ENCODE measurements around the gene FPR2.

FPR2 gene, protein sequence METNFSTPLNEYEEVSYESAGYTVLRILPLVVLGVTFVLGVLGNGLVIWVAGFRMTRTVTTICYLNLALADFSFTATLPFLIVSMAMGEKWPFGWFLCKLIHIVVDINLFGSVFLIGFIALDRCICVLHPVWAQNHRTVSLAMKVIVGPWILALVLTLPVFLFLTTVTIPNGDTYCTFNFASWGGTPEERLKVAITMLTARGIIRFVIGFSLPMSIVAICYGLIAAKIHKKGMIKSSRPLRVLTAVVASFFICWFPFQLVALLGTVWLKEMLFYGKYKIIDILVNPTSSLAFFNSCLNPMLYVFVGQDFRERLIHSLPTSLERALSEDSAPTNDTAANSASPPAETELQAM

DNA sequence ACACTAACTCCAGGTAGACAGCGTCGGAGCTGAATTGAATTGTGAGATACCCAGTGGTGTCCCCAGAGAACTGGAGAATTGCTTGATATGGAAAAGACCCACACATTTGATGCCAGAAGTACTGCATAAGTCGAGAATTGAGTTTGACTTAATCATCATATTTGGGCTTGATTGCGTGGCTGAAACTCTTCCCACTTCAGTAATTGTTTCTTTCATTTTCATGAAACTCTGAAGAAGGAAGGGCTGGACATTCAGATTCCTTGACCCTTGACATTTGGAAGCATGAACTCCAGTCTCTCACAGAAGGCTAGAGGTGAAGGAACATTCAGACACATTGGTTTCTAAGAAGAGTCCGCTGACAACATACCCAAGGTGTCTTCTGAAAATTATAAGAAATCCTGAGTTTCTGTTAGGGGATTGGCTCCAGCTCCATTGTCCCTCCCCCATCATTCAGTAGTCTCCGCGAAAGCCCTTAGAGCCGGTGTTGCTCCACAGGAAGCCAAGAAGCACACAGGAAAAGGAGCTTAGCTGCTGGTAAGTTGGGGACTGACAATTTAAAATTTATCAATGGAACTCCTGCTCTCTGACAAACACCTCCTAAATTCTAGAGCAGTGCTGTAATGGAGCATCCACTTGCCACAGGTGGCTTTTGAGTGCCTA, at the start of gene FPR2:
TSS of gene FPR2 (plus strand) at position 484 of the 660 bp plus-strand sequence. CDS start 7,479 bp downstream, outside the sequence.
- H3K4me3 Mint-ChIP-seq = no peak within 1 kb of the TSS
- H3K27me3 Mint-ChIP-seq = peaks cover 25% of the 10 kb centered on the region
- peaks cover under 1% of the 10 kb centered on the region for H3K9me3 Mint-ChIP-seq
- peak within 1 kb of the TSS; percentile 9 for H3K27ac Mint-ChIP-seq
- no peaks in the 10 kb centered on the region for H3K36me3 Mint-ChIP-seq
- H3K4me1 Mint-ChIP-seq = no peaks in the 10 kb centered on the region

- Mint-ChIP-seq H3K4me3 (no peak overlapping the region), H3K27ac (no peak overlapping the region), H3K4me1 (peaks cover 11% of the 10 kb centered on the region), H3K36me3 (peaks cover 7% of the 10 kb centered on the region), H3K9me3 (no peaks in the 10 kb centered on the region), H3K27me3 (peaks cover 4% of the 10 kb centered on the region)
Measured at GRCh38 chr19:51711702-51712101, 49.3 kb upstream of the FPR2 start.

- H3K9me3 Mint-ChIP-seq = no peaks in the 10 kb centered on the region
- no peak overlapping the region for H3K4me3 Mint-ChIP-seq
- H3K4me1 Mint-ChIP-seq = peaks cover 11% of the 10 kb centered on the region
- peaks cover 5% of the 10 kb centered on the region for H3K36me3 Mint-ChIP-seq
- H3K27ac Mint-ChIP-seq = no peak overlapping the region
- H3K27me3 Mint-ChIP-seq = peaks cover 5% of the 10 kb centered on the region
Measured at GRCh38 chr19:51712461-51713081, 48.4 kb upstream of the FPR2 start.

DNA sequence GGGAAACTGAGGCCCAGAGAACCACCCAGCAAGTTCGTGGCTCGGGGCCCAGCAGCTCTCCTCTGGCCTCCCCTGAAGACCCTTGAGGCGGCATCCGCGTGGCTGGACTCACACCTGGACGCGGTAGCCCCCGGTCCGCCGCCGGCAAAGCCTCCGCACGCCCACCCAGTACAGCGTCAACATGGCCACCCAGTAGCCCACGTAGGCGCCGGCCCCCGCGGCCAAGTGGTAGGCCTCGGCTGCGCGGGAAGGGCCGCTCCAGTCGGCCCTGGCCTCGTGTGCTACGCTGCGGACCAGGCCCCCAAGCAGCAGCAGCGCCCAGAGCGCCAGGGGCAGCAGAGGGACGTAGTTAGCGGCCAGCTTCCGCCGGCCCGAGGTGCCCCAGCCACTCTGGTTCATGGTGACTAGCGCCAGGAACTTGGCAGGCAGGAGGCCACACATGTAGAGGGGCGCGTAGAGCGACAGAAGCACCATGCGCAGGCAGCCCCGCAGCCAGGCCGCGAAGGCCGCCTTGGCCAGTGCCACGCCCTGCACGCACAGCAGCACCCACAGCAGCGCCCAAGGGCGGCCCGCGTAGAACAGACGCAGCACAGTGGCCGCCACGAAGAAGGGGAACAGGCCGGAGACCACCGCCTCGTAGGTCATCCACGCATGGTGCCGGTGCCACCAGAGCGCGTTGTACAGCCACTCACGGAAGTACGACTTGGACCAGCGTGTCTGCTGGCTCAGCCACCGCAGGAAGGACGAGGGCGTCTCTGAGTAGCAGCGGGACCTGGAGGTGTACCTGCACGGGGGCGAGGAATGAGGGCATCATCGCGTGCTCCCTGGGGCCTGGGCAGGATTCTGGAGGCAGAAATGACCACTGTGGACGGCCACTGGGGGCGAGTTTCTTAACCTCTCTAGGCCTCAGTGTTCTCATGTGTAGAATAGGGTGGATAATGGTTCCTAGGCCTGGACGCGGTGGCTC, 47.4 kb upstream of the FPR2 start:
- peaks cover 5% of the 10 kb centered on the region for H3K36me3 Mint-ChIP-seq
- no peaks in the 10 kb centered on the region for H3K9me3 Mint-ChIP-seq
- peaks cover 11% of the 10 kb centered on the region for H3K4me1 Mint-ChIP-seq
- peaks cover 8% of the 10 kb centered on the region for H3K27me3 Mint-ChIP-seq
- no peak overlapping the region for H3K27ac Mint-ChIP-seq
- no peak overlapping the region for H3K4me3 Mint-ChIP-seq

- Mint-ChIP-seq H3K27ac (no peak overlapping the region), H3K27me3 (peaks cover 12% of the 10 kb centered on the region), H3K36me3 (peaks cover 5% of the 10 kb centered on the region), H3K9me3 (no peaks in the 10 kb centered on the region), H3K4me1 (peaks cover 15% of the 10 kb centered on the region), H3K4me3 (no peak overlapping the region)
Measured at GRCh38 chr19:51714848-51715247, 46.1 kb upstream of the FPR2 start.

DNA sequence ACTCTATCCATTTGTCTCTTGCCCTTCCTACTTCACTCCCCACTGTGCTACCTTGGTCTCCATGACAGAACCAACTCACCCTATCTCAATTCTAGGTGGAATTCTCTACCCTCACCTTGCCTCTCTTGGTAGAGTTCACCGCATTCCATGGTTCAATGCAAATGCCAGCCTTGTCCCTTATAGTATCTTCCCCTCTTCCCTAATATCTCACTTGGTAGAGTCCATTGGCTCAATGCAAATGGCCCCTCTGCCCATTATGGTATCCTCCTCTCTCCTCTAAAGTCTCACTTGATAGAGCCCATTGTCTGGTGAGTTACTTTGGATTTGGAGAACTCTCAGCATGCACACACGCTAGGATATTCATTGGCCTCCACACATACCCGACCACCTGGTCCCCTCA, 45.1 kb upstream of the FPR2 start:
- peaks cover 19% of the 10 kb centered on the region for H3K27me3 Mint-ChIP-seq
- peak overlapping the region; percentile 30 for H3K27ac Mint-ChIP-seq
- H3K9me3 Mint-ChIP-seq = no peaks in the 10 kb centered on the region
- H3K4me1 Mint-ChIP-seq = peaks cover 15% of the 10 kb centered on the region
- no peak overlapping the region for H3K4me3 Mint-ChIP-seq
- H3K36me3 Mint-ChIP-seq = peaks cover 5% of the 10 kb centered on the region

- Mint-ChIP-seq H3K36me3 (peaks cover 3% of the 10 kb centered on the region), H3K27ac (no peak overlapping the region), H3K4me3 (no peak overlapping the region), H3K4me1 (peaks cover 15% of the 10 kb centered on the region), H3K9me3 (no peaks in the 10 kb centered on the region), H3K27me3 (peaks cover 20% of the 10 kb centered on the region)
Measured at GRCh38 chr19:51716925-51717324, 44.1 kb upstream of the FPR2 start.

GRCh38 chr19:51719251-51719988, 41.6 kb upstream of the FPR2 start:
- Mint-ChIP-seq H3K4me3 (no peak overlapping the region), H3K36me3 (no peaks in the 10 kb centered on the region), H3K9me3 (no peaks in the 10 kb centered on the region), H3K27me3 (peaks cover 29% of the 10 kb centered on the region), H3K27ac (no peak overlapping the region), H3K4me1 (peaks cover 15% of the 10 kb centered on the region)

DNA sequence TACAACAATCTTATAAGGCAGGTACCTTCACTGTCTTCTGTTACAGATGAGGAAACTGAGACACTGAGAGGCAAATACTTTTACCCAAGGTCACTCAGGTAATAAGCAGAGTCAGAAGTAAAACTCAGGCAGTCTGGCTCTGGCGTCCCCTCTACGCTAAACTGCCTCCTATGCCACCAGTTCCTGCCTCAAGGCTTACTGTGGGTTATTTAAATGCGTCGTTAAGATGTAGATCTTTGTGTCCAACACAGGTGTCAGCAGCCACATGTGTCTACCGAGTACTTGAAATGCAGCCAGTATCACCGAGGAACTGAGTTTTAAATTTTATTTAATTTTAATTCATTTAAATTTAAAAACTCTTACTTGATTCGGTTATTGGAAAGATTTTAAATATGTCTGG, 39.1 kb upstream of the FPR2 start:
- Mint-ChIP-seq H3K27me3 (peaks cover 38% of the 10 kb centered on the region), H3K9me3 (no peaks in the 10 kb centered on the region), H3K27ac (no peak overlapping the region), H3K4me1 (peaks cover 4% of the 10 kb centered on the region), H3K4me3 (no peak overlapping the region), H3K36me3 (peaks cover 1% of the 10 kb centered on the region)

GRCh38 chr19:51722492-51722891, 38.5 kb upstream of the FPR2 start:
- H3K4me3 Mint-ChIP-seq = no peak overlapping the region
- H3K27me3 Mint-ChIP-seq = peaks cover 40% of the 10 kb centered on the region
- H3K27ac Mint-ChIP-seq = no peak overlapping the region
- H3K9me3 Mint-ChIP-seq = no peaks in the 10 kb centered on the region
- peaks cover 1% of the 10 kb centered on the region for H3K36me3 Mint-ChIP-seq
- peaks cover 4% of the 10 kb centered on the region for H3K4me1 Mint-ChIP-seq

DNA sequence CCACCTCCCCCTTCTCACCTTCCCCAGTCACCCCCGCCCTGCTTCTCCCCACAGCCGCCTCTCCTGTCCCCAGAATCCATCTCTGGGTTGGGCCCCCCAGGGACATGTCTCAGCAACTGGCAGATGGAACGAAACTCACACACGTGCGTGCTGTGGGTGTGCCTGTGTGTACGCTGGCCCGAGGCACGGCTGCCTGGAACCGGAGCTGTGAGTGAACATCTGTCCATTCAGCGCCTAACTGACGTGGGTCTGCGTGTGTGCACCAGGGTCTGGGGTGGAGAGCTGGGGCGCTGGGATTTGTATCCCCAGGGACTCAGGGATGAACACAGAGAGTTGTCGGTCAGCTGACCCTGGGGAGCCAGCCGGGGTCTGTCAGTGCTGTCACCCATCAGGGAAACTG, 36.4 kb upstream of the FPR2 start:
- Mint-ChIP-seq H3K27ac (no peak overlapping the region), H3K27me3 (peaks cover 43% of the 10 kb centered on the region), H3K4me3 (no peak overlapping the region), H3K36me3 (peaks cover 1% of the 10 kb centered on the region), H3K4me1 (no peaks in the 10 kb centered on the region), H3K9me3 (peaks cover 5% of the 10 kb centered on the region)

- Mint-ChIP-seq H3K27me3 (peaks cover 36% of the 10 kb centered on the region), H3K9me3 (peaks cover 5% of the 10 kb centered on the region), H3K27ac (no peak overlapping the region), H3K4me1 (no peaks in the 10 kb centered on the region), H3K4me3 (no peak overlapping the region), H3K36me3 (peaks cover 3% of the 10 kb centered on the region)
Measured at GRCh38 chr19:51726049-51726448, 34.9 kb upstream of the FPR2 start.

DNA sequence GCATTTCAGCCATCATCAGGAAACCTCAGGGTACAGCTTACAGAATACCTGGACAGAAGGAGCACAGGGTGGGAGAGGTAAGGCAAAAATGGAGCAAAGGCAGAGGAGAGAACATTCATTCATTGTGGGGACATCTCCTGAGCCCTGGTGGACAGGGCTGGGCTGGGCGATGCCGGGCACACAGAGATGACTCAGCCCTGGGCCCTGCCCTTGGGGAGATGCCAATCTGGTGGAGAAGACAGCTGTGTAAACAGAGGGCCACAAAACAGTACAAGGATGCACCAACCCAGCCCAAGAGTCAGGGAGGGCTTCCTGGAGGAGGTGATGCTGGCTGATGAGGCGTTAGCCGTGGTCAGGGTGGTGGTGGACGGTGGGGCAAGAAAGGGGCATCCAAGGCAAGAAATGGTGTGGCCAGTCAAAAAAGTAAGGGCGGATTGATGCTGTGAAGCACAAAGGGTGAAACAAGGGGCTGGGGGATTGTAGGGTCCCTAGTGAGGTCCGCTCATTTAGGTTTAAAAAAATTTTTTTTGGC, 33.6 kb upstream of the FPR2 start:
- Mint-ChIP-seq H3K9me3 (peaks cover 5% of the 10 kb centered on the region), H3K27me3 (peaks cover 39% of the 10 kb centered on the region), H3K36me3 (peaks cover 4% of the 10 kb centered on the region), H3K4me3 (no peak overlapping the region), H3K4me1 (no peaks in the 10 kb centered on the region), H3K27ac (no peak overlapping the region)

GRCh38 chr19:51729781-51730180, 31.2 kb upstream of the FPR2 start:
- Mint-ChIP-seq H3K36me3 (peaks cover 4% of the 10 kb centered on the region), H3K27me3 (peaks cover 28% of the 10 kb centered on the region), H3K4me1 (no peaks in the 10 kb centered on the region), H3K4me3 (no peak overlapping the region), H3K9me3 (peaks cover 5% of the 10 kb centered on the region), H3K27ac (no peak overlapping the region)

All from activated naive CD4-positive, alpha-beta T cell treated with anti-CD3 and anti-CD28 coated beads, Interleukin-2, amount 50 U/mL, for 24 hours (primary cell).